SK-N-SH treated with all-trans-retinoic acid at 6 μM for 48 hours (cell line): Measurements from ENCODE around the gene LCORL.

Experiments used
- BACH2 ChIP-seq: fragments of 250-450 bp; sonication (Bioruptor Pico); IDR thresholded peaks from 2 replicates; pipeline ENCODE4 v1.9.0; 2021; ENCODE audit warnings: mild to moderate bottlenecking, borderline replicate concordance
- SNAI2 ChIP-seq: fragments of 250-450 bp; sonication (Bioruptor Pico); IDR thresholded peaks from 2 replicates; pipeline ENCODE4 v1.5.0; 2020; ENCODE audit warnings: mild to moderate bottlenecking, moderate library complexity
- TF ChIP-seq, protein P1 (sequence below): fragments of 250-450 bp; sonication (Bioruptor Pico); IDR thresholded peaks from 2 replicates; pipeline ENCODE4 v1.8.0; 2020; ENCODE audit warnings: mild to moderate bottlenecking, moderate library complexity, borderline replicate concordance

Gene LCORL

DNA sequence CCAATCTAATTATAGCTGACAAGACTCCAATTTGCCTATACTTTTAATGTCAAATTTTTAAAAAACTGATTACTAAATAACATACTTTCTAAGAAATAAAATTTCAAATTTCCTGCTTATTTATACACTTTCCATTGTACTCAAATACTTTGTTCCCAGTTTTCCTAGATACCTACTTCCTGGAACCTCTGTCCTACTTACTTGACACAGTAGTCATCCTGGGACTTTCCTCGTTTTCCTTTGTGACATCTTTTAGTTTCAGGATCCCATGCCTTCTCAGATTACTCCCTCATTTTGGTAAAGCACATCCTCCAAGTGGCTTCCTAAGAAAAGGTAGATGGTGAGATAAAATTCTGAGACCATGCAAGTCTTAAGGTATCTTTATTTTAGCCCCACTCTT is 226.8 kb downstream of the LCORL start (continued):
- no peak for TF ChIP-seq SNAI2 (CRISPR knock-in tag)
- TF ChIP-seq, protein P1, sequence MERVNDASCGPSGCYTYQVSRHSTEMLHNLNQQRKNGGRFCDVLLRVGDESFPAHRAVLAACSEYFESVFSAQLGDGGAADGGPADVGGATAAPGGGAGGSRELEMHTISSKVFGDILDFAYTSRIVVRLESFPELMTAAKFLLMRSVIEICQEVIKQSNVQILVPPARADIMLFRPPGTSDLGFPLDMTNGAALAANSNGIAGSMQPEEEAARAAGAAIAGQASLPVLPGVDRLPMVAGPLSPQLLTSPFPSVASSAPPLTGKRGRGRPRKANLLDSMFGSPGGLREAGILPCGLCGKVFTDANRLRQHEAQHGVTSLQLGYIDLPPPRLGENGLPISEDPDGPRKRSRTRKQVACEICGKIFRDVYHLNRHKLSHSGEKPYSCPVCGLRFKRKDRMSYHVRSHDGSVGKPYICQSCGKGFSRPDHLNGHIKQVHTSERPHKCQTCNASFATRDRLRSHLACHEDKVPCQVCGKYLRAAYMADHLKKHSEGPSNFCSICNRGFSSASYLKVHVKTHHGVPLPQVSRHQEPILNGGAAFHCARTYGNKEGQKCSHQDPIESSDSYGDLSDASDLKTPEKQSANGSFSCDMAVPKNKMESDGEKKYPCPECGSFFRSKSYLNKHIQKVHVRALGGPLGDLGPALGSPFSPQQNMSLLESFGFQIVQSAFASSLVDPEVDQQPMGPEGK (CRISPR knock-in tag), result no peak
- TF ChIP-seq BACH2 (CRISPR knock-in tag), result no peak
- TF ChIP-seq, all 23 proteins: peak for 0
